Measurements from ENCODE around the gene PRR14.

DNA sequence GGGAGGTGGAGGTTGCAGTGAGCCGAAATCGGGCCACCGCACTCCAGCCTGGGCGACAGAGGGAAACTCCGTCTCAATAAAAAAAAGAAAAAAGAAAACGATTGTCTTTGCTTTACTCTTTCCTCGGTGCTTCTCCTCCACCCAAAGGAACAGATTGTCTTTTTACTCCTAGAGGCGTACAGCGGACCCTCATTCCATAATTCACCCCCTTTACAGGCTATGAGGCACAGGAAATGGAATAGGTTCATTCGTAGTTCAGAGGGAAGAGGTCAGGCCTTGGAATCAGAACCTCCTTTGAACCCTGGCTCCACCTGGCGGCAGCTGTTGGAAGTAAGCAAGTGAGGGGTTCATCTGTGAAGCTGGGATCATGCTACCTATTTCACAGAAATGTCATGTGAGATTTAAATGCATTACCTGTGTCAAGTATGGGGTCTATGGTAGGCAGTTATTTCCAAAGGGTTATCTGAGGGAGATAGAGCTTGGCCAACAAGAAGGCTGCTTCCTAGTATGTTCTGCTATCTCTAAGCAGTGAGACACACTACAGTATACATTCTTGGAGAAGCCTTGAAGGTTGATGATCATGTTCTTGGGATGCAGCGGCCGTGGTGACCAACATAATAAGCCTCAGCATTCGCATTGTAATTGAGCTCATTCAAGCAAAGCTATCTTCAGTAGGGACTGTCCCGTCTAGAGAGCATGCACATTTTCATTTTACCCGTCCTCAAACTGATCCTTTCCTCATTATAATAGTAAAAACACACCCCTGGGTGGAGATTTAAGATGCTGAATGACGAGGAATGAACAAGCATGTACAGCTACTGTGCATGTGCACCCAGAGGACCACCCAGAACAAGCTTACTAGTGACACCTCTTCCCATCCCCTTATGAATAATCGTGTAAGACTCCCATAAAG, 21.9 kb upstream of the PRR14 start:
- peak; percentile 83 for TF ChIP-seq RAD21 (IDR thresholded peaks at IDR 0.05; ENCODE audit: low read length)
- TF ChIP-seq POLR2A (IDR thresholded peaks at IDR 0.05; ENCODE audit: low read depth, low read length), result no peak
- TF ChIP-seq, protein P1, sequence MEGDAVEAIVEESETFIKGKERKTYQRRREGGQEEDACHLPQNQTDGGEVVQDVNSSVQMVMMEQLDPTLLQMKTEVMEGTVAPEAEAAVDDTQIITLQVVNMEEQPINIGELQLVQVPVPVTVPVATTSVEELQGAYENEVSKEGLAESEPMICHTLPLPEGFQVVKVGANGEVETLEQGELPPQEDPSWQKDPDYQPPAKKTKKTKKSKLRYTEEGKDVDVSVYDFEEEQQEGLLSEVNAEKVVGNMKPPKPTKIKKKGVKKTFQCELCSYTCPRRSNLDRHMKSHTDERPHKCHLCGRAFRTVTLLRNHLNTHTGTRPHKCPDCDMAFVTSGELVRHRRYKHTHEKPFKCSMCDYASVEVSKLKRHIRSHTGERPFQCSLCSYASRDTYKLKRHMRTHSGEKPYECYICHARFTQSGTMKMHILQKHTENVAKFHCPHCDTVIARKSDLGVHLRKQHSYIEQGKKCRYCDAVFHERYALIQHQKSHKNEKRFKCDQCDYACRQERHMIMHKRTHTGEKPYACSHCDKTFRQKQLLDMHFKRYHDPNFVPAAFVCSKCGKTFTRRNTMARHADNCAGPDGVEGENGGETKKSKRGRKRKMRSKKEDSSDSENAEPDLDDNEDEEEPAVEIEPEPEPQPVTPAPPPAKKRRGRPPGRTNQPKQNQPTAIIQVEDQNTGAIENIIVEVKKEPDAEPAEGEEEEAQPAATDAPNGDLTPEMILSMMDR (conservative IDR thresholded peaks at IDR 0.05; ENCODE audit: low read depth, low read length), result peak; percentile 88
- TF ChIP-seq MAZ (IDR thresholded peaks at IDR 0.05; ENCODE audit: borderline replicate concordance, low read depth, low read length), result no peak
- no peak for TF ChIP-seq FOS (IDR thresholded peaks at IDR 0.05; ENCODE audit: low read depth, low read length)
- TF ChIP-seq RCOR1 (IDR thresholded peaks at IDR 0.05; ENCODE audit: insufficient replicate concordance, low read length), result no peak
- no peak for TF ChIP-seq MXI1 (IDR thresholded peaks at IDR 0.05; ENCODE audit: borderline replicate concordance, low read depth, low read length)
- TF ChIP-seq, protein P2, sequence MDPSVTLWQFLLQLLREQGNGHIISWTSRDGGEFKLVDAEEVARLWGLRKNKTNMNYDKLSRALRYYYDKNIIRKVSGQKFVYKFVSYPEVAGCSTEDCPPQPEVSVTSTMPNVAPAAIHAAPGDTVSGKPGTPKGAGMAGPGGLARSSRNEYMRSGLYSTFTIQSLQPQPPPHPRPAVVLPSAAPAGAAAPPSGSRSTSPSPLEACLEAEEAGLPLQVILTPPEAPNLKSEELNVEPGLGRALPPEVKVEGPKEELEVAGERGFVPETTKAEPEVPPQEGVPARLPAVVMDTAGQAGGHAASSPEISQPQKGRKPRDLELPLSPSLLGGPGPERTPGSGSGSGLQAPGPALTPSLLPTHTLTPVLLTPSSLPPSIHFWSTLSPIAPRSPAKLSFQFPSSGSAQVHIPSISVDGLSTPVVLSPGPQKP (IDR thresholded peaks at IDR 0.05; ENCODE audit: borderline replicate concordance, low read depth, low read length), result no peak
- no peak for TF ChIP-seq BHLHE40 (IDR thresholded peaks at IDR 0.05; ENCODE audit: low read depth, low read length)
